Embryonic facial prominence (tissue), 1 donor: ENCODE measurements around the gene ZNF217.
A peak's percentile ranks its signal among the peaks of the same experiment; 100 is the strongest.
"Not testable (repeated sequence)": the region's sequence is repeated elsewhere in the genome, so short reads cannot be mapped to it uniquely, and the experiment has no call there.

ENCODE experiments used
- DNase-seq: peaks from one replicate; pipeline ENCODE4 v3.0.0-alpha.2; 2016; ENCODE audit errors: extremely low spot score

ZNF217 gene

GRCh38 chr20:53622247-53623133, 28.9 kb upstream of the ZNF217 start:
- DNase-seq = no peak

GRCh38 chr20:53621482-53622246, 28.0 kb upstream of the ZNF217 start:
- DNase-seq = peak; percentile 53

- DNase-seq = not testable (repeated sequence)
Measured at GRCh38 chr20:53618490-53619000, 24.9 kb upstream of the ZNF217 start.

GRCh38 chr20:53617791-53618489, 24.3 kb upstream of the ZNF217 start:
- DNase-seq = no peak

DNA sequence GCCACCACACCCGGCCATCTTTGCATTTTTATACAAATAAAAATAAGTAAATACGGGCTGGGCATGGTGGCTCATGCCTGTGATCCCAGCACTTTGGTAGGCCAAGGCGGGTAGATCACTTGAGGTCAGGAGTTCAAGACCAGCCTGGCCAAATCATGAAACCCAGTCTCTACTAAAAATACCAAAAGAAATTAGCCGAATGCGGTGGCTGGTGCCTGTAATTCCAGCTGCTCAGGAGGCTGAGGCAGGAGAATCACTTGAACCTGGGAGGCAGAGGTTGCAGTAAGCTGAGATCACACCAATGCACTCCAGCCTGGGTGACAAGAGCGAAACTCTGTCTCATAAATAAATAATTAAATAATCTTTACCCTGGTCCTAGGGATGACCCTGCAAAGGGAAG, 22.9 kb upstream of the ZNF217 start:
- not testable (repeated sequence) for DNase-seq

- DNase-seq = peak; percentile 6
Measured at GRCh38 chr20:53613748-53614147, 20.1 kb upstream of the ZNF217 start.

GRCh38 chr20:53612289-53612688, 18.6 kb upstream of the ZNF217 start:
- not testable (repeated sequence) for DNase-seq

DNA sequence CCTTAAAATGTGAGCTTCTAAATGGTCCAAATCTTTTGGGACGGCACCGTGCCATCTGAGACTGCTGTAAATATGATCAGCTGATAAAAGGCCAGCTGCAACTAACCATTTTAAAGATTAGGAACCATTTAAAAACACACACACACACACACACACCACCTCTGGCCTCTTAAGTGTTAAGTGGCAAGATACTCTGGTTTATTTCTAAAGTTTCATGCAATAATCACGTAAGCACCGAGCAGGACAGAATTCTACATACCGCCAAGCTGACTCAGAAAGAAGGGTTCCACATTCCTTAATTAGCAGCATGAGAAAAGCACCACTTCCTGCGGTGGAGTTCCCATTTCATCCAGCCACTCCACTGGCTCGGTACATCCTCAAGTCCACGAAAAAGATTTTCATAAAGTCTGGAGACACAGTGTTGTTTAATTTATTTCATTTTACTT, 17.8 kb upstream of the ZNF217 start:
- DNase-seq = no peak

DNA sequence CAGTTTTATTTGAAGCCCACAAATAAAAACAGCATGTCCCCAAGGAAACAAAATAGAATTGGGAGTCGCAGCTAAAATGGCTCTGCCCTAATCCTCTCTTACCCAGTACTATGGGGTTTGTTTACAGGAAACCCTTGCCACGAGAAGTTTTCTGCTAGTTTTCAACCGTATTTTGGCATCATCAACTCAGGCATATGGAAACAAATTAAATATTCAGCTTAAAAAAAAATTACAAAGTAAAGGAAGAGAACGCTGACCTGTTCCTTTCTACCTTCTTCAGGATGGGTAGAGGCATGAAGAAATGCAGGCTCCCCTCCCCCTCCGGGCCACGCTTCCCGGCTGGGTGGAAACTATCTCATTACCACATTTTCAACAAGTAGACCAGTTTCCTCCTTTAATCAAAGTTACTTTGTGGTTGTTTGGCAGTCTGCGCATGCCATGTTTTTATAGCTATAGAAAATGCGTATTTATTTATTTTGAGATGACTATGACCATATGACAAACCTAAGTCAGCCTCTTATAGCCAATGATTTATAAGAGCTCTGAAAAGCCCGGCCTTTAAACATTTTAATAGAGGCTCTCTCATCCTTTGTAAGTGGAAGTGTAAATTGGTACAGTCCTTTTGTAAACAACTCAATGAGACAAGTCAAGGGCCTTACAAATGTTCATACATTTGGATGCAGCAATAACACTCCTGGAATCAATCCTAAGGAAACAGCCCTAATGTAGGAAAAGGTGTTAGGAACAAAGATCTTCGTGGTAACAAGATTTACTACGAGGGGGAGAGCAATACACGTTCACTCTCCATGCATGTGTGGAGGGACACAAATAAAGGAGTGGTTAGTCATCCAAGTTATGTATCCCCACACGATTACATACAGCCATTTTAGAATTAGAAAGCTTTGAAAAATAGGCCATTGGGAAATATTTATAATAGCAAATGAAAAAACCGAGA, 16.1 kb upstream of the ZNF217 start:
- DNase-seq = no peak

- DNase-seq = peak; percentile 8
Measured at GRCh38 chr20:53608456-53609452, 15.1 kb upstream of the ZNF217 start.

DNA sequence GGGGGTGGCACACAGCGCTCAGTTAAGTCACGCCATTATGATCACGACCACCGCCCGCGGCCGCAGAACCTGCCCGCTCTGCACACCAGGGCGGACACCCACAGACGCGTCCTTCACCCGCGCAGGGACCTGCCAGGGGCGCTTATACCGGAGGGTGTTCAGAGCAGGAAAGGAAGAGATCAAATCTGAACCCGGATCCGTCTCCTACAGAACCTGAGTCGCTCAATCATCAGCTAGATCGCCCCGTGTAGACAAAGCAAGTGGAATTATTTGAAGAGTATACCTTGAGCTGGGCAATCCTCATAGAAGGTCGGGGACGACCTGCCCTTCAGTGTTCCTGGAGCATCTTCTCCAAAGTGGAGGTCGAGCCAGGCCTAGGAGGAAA, 14.4 kb upstream of the ZNF217 start:
- DNase-seq = no peak

DNA sequence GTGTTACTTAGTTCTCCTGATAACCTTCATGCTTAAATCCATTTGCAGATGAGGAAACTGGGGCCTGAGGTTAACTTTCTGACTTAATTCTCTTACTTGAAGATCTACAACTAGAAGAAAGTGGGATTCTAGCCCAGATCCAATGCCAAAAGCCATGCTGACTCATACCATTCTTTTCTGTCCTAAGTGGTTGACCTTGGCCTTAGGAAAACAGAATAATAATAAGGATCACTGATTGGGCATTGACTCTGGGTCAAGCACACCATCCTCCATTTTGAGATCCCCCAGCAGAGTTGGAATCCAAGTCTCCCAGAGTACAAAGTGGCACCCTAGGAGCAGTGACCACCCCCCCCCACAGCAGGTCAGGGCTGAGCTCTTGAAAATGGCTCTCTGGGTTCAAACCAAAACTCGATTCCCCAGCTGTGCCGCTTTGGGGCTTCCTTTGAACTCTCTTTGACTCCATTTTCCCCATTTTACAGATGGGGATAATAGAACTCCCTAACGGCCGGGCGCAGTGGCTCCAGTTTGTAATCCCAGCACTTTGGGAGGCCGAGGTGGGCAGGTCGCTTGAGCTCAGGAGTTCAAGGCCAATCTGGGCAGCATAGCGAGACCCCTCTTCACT, 12.8 kb upstream of the ZNF217 start:
- no peak for DNase-seq

GRCh38 chr20:53605401-53605800, 11.8 kb upstream of the ZNF217 start:
- not testable (repeated sequence) for DNase-seq

DNA sequence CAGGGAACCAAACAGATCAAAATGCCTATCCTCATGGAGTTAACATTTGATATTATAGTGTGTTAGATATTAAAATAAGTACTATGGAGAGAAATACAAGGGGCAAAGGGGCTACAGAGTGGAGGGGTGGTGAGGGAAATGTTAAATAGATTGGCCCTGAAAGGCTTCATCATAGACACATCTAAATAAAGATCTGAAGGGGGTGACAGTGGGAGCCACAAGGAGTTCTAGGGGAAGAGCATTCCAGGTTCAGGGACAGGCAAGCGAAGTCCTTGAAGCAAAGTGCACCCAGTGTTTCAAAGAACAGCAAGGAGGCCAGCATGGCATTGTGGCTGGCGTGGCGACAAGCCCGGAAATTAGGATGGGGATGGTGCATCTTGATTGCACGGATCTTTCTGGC, 11.2 kb upstream of the ZNF217 start:
- not testable (repeated sequence) for DNase-seq

GRCh38 chr20:53602661-53603060, 9.0 kb upstream of the ZNF217 start:
- no peak for DNase-seq

DNA sequence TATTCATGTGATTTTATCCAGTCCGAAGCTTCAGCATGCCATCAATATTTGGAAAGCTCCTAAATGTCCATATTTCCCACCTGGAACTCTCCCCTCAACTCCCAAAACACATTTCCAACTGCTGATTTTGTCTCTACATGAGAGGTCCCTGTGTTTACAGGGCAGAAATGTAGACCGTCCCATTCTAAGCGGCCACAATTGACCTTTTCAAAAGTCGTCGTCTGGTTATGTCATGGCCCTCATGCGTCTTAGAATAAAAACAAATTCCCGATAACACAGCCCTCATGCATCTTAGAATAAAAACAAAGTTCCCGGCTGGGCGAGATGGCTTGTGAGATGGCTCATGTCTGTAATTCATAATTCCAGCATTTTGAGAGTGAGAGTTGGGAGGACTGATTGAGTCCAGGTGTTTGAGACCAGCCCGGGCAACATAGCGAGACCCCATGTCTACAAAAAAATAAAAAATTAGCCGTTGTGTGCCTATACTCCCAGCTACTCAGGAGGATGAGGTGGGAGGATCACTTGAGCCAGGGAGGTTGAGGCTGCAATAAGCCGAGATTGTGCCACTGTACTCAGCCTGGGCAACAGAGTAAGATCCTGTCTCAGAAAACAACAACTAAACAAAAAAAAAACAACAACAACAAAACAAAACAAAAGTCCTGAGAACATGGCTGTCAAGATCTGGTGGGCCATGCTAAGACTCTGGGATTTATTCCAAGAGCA, 6.4 kb upstream of the ZNF217 start:
- no peak for DNase-seq

DNA sequence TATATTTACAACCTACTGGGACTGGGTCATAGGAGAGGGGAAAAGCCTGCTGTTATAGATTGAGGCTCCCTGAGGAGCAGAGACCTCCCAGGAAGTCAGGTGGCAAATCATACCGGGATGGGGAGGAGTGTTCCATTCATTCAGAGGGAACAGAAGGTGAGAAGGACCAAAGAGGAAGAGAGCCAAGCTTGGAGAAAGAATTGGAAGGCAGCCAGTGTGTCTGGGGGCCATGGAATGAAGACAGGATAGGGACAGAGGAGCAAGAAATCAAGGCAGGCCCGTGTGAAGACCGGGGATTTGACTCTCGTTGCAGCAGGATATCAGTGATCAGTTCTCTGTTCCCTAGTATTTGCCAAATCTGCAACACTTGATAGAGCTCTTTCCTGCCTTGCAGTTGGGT, 5.7 kb upstream of the ZNF217 start:
- no peak for DNase-seq

GRCh38 chr20:53599044-53599362, 5.4 kb upstream of the ZNF217 start:
- no peak for DNase-seq
